Measurements from ENCODE around the gene NBEA.

- no peak for TF ChIP-seq CTCF (conservative IDR thresholded peaks at IDR 0.05; ENCODE audit: low read depth in 2 of 2)
- TF ChIP-seq REST (IDR thresholded peaks at IDR 0.05; ENCODE audit: unreplicated experiment) = peak; percentile 87
- no peak for TF ChIP-seq CREB1 (CRISPR knock-in tag; IDR thresholded peaks at IDR 0.05; ENCODE audit: low read depth)
- TF ChIP-seq EZH2 (IDR thresholded peaks at IDR 0.05; ENCODE audit: low read depth, unreplicated experiment) = no peak
- TF ChIP-seq EZH2phosphoT487 (IDR thresholded peaks at IDR 0.05; ENCODE audit: unreplicated experiment) = no peak
- no peak for TF ChIP-seq JUNB (IDR thresholded peaks at IDR 0.05; ENCODE audit: unreplicated experiment)
- TF ChIP-seq POLR2AphosphoS5 (IDR thresholded peaks at IDR 0.05; ENCODE audit: low read depth) = no peak
These were observed 29.0 kb upstream of the NBEA start for GRCh38 chr13:34913040-34913439.

All from GM23338 (cell line).